ENCODE measurements around the gene TMTC2. TPM values are rescaled to one million over a fixed set of nuclear protein-coding genes. Genes with fewer than 3 reads are reported as not detected.

TMTC2 gene
- total and polyA plus RNA-seq, 10 of the 15 experiments (the other 5 are each of a cell fraction or from before 2014, with no cell fraction given): 0.14 to 9.7 (median 1.2) TPM

GRCh38 chr12:82866227-82866775, 179.6 kb downstream of the TMTC2 start (continued):
- TF ChIP-seq MEF2A (IDR thresholded peaks at IDR 0.05; ENCODE audit: insufficient read depth, low read depth, low read length) (no peak), E2F8 (IDR thresholded peaks at IDR 0.05; ENCODE audit: low read depth, partially characterized antibody) (no peak), LARP7 (IDR thresholded peaks at IDR 0.05) (no peak), IRF4 (IDR thresholded peaks at IDR 0.05; ENCODE audit: low read depth, low read length) (no peak), ZNF274 (IDR thresholded peaks at IDR 0.05; ENCODE audit: insufficient read depth, insufficient read length) (no peak), MAX (IDR thresholded peaks at IDR 0.05; ENCODE audit: low read depth, low read length) (no peak), GABPA (IDR thresholded peaks at IDR 0.05; ENCODE audit: low read depth) (no peak), SUZ12 (IDR thresholded peaks at IDR 0.05; ENCODE audit: unreplicated experiment) (no peak), PKNOX1 (IDR thresholded peaks at IDR 0.05) (no peak), BRCA1 (IDR thresholded peaks at IDR 0.05; ENCODE audit: low read depth, low read length) (no peak)

Data from GM12878 (cell line).